GM18951 (cell line): ENCODE data around the gene SLC16A6.
"Not testable (repeated sequence)": the region's sequence is repeated elsewhere in the genome, so short reads cannot be mapped to it uniquely, and the experiment has no call there.

Source experiments
- POLR2A ChIP-seq: IDR thresholded peaks from 4 replicates; pipeline ENCODE4 v1.6.1; 2011; ENCODE audit warnings: mild to moderate bottlenecking; ENCODE audit not compliant: insufficient read length, insufficient read depth; ENCODE audit errors: extremely low read depth
- in situ Hi-C: fragments of 300-500 bp; cut with MboI; formaldehyde crosslinking; loops from one replicate; pipeline ENCODE4 v1.12.0; 2022; ENCODE audit warnings: low sequenced_read_pairs, mixed read lengths, inconsistent platforms; ENCODE audit not compliant: unreplicated experiment

SLC16A6 gene

DNA sequence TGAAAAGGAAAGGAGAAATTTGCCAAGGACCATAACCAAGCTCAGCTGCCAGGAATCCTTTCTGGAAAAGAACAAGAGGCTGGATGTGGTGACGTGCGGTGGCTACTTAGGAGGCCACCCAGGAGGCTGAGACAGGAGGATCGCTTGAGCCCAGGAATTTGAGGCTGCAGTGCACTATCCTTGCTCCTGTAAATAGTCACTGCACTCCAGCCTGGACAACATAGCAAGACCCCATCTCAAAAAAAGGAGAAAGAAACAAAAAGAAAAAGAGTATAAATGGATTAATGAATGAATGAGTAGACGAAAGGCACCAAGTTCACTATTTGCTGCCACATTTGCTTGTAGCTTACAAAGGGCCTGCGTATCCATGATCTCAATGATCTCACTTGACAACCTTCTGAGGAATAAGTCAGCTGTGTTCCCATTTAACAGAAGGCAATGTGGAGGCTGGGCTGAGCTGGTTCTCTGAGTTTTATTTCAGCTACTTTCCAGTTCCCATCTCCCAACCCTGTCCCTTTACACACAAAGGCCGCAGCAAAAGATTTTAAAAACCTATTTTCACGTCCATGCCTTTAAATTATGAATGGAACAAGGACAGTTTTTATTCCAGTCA, 30.1 kb upstream of the SLC16A6 start:
- in situ Hi-C loops: no loop called here
- no peak for TF ChIP-seq POLR2A

DNA sequence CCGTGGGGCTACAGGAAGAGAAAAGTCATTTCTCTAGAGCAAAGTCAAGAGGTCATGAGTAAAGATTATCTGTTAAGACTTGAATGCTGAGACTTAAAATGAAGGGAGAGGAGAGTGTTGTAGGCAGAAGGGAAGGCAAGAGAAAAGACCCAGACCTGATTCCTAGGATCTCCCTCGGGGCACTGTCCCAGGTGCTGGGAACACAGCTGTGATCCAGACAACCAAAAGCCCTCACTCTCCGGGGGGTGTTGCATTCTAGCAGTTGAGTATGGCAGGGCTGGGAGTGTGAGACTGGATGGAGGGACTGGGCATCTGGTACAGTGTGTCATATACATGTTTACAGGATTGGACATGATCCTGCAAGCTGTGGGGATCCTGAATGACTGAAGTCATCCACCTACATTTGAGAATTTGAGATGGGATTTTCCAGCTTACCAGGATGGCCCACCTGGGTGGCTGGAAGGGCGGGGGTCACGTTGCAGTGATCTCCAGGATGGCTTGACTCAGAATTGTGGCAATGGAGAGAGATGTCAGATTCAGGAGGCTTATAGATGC, 29.5 kb upstream of the SLC16A6 start:
- no peak for TF ChIP-seq POLR2A
- in situ Hi-C loops: no loop called here

DNA sequence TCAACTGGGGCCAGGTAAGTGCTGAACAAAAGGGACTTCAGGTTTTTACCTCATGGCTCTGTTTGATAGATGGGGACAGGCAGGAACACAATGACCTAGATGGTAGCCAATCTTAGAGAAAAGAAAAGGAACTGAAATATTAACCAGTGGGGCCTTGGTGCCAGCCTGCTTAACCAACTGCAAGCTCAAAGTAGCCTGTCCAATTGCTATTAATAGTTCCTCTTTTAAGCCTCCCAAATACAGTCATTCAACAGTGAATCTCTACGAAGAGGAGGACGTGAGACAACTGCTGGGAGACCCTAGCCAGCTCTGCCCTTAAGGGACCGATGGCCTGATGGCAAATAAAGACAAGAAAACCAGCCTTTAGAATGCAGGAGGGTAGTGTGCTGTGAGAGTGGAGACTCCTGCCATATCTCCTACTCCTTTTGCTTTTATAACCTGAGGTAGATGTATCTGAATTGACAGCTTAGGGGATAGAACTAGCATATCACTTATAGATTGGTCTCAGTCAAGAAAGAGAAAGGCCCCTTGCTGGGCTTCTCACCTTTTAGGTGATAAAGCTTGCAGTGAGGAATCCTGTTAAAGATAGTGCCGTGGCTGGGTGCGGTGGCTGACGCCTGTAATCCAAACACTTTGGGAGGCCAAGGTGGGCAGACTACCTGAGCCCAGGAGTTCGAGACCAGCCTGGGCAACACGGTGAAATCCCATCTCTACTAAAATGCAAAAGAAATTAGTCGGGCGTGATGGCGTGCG, 28.7 kb upstream of the SLC16A6 start:
- TF ChIP-seq POLR2A: no peak
- in situ Hi-C loops: no loop called here

DNA sequence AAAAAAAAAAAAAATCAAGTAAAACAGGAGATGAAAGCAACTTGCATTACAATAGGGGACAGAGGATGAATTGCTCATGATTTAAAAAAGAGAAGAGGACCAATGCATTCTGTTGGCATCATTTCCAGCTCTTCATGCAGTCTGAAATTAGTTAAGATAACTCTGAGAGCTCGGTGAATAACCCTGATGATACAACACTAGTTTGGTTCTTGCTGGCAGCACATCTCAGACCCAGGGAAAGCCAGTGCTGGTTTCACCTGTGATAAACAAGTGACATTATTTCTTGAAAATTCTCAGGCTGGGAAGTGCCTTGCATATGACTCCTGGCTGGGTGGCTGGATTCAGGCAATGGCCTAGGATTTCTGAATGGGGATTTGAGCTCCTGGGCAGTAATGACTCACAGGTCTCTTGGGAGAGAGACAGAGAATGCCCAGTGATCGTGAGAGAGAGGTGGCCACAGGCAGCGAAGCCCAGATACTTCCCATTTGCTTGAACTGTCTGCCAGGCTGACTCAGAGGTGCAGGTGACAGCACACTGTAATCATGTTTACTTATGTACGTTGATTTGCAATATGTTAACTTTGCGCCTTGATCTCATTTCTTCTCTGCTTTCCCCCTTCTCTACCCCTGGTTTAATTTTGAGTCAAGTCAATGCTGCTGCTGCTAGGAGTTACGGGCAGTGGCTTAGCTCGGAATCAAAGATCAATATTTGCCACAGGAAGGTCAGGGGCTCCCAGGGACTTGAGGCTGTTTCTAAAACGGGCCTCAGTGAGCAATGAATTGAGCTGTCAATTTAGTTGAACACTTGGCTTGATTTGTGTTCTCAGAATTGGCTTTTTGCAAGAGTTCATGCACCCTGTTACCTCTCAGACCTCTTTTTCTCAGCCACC, 27.4 kb upstream of the SLC16A6 start:
- TF ChIP-seq POLR2A: no peak
- in situ Hi-C loops: no loop called here

DNA sequence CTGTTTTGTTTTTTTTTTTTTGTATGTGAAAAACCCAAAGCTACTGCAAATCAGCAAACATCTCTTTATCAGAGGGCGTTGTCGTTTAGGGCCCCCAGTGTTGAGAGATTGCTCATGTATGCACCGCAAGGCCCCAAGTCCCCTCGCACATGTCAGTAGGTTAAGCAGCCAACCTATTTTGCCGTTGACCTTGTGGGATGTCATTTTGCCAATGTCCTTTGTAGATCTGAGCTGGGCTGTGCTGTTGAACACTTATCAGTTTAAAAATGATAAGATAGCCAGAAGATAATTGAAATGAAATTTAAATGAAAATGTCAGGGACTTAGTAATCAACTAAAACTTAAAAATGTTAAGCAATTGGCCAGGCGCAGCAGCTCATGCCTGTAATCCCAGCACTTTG, 26.5 kb upstream of the SLC16A6 start:
- no peak for TF ChIP-seq POLR2A
- in situ Hi-C loops: no loop called here

DNA sequence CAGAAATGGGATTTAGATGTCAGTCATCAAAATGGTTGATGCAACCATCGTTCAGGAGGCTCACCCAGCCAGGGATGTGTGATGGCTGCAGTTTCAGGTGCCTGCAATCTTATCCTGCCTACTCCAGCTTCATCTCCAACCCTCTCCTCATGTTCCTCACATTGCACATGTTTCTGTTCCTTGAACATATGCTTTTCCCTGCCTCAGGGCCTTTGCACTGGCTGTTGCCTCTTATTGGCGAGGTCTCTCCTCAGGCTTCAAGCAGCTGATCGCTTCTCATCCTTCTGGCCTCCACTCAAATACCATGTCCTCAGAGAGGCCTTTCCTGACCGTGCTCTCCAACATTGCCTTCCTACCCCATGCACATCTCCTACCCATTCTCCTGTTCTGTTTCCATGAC, 25.0 kb upstream of the SLC16A6 start:
- no peak for TF ChIP-seq POLR2A
- in situ Hi-C loops: no loop called here

DNA sequence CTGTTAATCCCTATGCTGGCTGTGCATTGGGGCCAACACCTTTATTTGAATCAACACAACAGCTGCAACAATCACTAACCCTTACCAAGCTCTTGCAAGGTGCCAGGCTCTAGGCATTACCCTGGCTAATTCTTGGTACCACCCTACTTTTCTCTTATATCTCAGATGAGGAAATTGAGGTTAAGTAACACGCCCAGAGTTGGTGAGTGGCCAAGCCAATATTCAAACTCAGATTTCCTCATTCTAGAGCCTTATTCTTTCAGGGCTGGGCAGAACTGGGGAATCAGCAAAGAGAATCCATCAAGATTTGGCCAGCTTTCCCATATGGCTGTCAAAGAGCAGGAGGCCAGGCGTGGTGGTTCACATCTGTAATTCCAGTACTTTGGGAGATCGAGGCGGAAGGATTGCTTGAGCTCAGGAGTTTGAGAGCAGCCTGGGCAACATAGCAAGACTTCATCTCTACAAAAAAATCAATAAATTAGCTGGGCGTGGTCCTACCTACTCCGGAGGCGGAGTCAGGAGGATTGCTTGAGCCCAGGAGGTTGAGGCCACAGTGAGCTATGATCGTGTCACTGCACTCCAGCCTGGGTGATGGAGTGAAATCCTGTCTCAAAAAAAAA, 24.1 kb upstream of the SLC16A6 start:
- TF ChIP-seq POLR2A: no peak
- in situ Hi-C loops: no loop called here

DNA sequence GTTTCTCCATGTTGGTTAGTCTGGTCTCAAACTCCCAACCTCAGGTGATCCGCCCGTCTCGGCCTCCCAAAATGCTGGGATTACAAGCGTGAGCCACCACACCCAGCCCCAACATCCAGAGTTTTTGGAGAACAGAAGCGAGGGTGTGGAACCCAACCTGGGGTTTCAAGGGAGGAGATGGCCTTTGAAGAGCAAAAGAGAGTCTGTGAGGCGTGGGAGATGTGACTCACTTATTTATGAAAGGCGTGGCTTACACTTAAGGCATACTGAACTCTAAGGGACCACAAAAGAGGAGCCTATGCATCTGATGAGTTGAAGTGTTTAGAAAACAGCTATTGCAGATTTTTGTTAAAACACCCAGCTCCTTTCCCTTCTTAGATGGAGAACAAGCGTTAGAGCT, 19.2 kb upstream of the SLC16A6 start:
- in situ Hi-C loops: no loop called here
- no peak for TF ChIP-seq POLR2A

DNA sequence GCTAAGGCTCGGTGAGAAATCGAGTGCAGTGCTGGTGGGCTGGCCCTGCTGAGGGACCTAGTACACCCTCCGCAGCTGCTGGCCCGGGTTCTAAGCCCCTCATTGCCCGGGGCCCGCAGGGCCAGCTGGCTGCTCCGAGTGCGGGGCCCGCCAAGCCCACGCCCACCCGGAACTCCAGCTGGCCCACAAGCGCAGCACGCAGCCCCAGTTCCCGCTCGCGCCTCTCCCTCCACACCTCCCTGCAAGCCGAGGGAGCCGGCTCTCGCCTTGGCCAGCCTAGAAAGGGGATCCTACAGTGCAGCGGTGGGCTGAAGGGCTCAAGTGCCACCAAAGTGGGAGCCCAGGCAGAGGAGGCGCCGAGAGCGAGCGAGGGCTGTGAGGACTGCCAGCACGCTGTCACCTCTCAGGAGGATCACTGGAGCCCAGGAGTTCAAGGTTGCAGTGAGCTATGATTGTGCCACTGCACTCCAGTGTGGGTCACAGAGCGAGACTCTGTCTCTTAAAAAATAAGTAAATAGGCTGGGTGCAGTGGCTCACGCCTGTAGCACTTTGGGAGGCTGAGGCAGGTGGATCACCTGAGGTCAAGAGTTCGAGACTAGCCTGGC, 18.2 kb upstream of the SLC16A6 start:
- in situ Hi-C loops: not testable (repeated sequence)

DNA sequence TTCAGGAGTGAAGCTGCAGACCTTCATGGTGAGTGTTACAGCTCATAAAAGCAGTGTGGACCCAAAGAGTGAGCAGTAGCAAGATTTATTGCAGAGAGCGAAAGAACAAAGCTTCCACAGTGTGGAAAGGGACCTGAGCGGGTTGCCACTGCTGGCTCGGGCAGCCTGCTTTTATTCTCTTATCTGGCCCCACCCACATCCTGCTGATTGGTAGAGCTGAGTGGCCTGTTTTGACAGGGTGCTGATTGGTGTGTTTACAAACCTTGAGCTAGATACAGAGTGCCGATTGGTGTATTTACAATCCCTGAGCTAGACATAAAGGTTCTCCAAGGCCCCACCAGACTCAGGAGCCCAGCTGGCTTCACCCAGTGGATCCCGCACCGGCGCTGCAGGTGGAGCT, 17.6 kb upstream of the SLC16A6 start:
- in situ Hi-C loops: not testable (repeated sequence)

DNA sequence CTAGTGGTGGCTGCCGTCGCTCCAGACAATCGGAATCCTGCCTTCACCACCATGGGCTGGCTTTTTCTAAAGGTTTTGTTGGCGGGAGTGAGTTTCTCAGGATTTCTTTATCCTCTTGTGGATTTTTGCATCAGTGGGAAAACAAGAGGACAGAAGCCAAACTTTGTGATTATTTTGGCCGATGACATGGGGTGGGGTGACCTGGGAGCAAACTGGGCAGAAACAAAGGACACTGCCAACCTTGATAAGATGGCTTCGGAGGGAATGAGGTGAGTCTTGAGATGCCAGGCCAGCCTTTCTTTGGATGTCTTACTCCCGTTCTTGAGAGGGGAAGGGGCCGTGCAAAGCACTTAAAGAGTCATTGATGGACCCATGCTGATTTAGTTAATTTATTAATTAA, 16.5 kb upstream of the SLC16A6 start:
- in situ Hi-C loops: no loop called here

DNA sequence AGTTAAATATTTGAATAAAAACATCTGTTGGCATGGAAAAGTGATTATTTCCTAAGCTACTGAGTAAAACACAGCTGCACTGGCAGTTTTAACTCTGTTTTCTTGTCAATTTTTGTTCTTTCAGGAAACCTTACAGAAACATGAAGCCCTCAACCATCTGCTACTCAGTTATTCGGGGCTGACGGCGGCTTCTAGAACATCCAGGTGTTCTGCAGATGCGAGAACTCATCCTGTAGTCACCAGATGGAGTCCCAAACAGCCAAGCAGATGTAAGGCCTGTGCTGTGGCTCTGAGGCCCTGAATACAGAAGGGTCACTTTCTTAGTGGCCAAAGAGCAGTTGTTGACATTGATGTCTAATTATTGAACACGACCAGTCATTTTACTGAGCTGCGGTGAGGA, 15.9 kb upstream of the SLC16A6 start:
- no peak for TF ChIP-seq POLR2A
- in situ Hi-C loops: no loop called here

More for the DNA sequence above, 16.5 kb upstream of the SLC16A6 start:
- no peak for TF ChIP-seq POLR2A

DNA sequence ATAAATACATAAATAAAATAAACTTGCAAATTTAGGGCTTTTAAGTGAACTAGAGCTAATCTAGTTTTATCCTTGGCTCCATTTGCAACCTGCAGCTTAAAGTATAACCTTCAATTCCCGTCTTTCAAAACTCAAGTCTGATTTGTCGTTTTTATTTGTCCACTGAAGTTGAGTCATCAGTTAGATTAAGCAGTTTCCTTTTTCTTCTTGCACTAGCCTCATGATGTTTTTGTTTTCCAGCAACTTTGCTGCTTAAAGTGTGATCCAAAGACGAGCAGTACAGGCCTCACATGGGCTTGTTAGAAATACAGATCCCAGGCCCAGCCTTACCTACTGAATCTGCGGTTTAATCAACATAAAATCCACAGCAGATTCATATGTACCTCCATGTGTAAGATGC, 14.2 kb upstream of the SLC16A6 start:
- in situ Hi-C loops: no loop called here

More for the DNA sequence above, 14.2 kb upstream of the SLC16A6 start:
- no peak for TF ChIP-seq POLR2A
